Superior temporal gyrus (tissue), 1 donor: ENCODE data around the gene GDI2.
"Not testable (repeated sequence)": the region's sequence is repeated elsewhere in the genome, so short reads cannot be mapped to it uniquely, and the experiment has no call there.

Experiments
- DNase-seq: peaks from one replicate; pipeline ENCODE4 v3.0.0-alpha.2; 2016; ENCODE audit errors: extremely low spot score

GDI2 gene

GRCh38 chr10:5813341-5814109 is at the start of gene GDI2:
GDI2 (minus strand) TSS chr10:5813434; CDS start chr10:5813258, 176 bp downstream.
- DNase-seq, result peak; percentile 98

GRCh38 chr10:5862360-5862961 is 49.2 kb upstream of the GDI2 start:
- no peak for DNase-seq

GRCh38 chr10:5860066-5860465 is 46.8 kb upstream of the GDI2 start:
- DNase-seq, result no peak

GRCh38 chr10:5858811-5859210 is 45.6 kb upstream of the GDI2 start:
- peak; percentile 93 for DNase-seq

- DNase-seq, result no peak
These were observed 43.4 kb upstream of the GDI2 start for GRCh38 chr10:5856701-5857004.

GRCh38 chr10:5855979-5856700 is 42.9 kb upstream of the GDI2 start:
- DNase-seq, result no peak

- DNase-seq, result no peak
These were observed 40.9 kb upstream of the GDI2 start for GRCh38 chr10:5854131-5854475.

- not testable (repeated sequence) for DNase-seq
These were observed 33.4 kb upstream of the GDI2 start for GRCh38 chr10:5846667-5847066.

- DNase-seq, result no peak
These were observed 31.3 kb upstream of the GDI2 start for GRCh38 chr10:5844345-5845055.

GRCh38 chr10:5843686-5844344 is 30.6 kb upstream of the GDI2 start:
- no peak for DNase-seq

GRCh38 chr10:5841965-5842364 is 28.7 kb upstream of the GDI2 start:
- DNase-seq, result no peak

- peak; percentile 78 for DNase-seq
These were observed 27.4 kb upstream of the GDI2 start for GRCh38 chr10:5840314-5841307.

GRCh38 chr10:5836181-5836580 is 22.9 kb upstream of the GDI2 start:
- not testable (repeated sequence) for DNase-seq

- DNase-seq, result no peak
These were observed 22.3 kb upstream of the GDI2 start for GRCh38 chr10:5835446-5836095.

GRCh38 chr10:5833814-5834213 is 20.6 kb upstream of the GDI2 start:
- no peak for DNase-seq

GRCh38 chr10:5832946-5833345 is 19.7 kb upstream of the GDI2 start:
- no peak for DNase-seq

- DNase-seq, result no peak
These were observed 18.2 kb upstream of the GDI2 start for GRCh38 chr10:5831446-5831782.

- DNase-seq, result no peak
These were observed 17.6 kb upstream of the GDI2 start for GRCh38 chr10:5830629-5831445.

- no peak for DNase-seq
These were observed 16.0 kb upstream of the GDI2 start for GRCh38 chr10:5829267-5829666.
